NCI-H748 treated with DMSO at 0.1 percent for 48 hours (cell line): ENCODE results near the gene DARS1.
A peak's percentile ranks its signal among the peaks of the same experiment; 100 is the strongest.
"Not testable (repeated sequence)": the region's sequence is repeated elsewhere in the genome, so short reads cannot be mapped to it uniquely, and the experiment has no call there.

ENCODE experiments used
- DNase-seq: peaks from one replicate; lab custom pipeline; 2025; lab: John Stamatoyannopoulos, UW

The DARS1 gene

DNA sequence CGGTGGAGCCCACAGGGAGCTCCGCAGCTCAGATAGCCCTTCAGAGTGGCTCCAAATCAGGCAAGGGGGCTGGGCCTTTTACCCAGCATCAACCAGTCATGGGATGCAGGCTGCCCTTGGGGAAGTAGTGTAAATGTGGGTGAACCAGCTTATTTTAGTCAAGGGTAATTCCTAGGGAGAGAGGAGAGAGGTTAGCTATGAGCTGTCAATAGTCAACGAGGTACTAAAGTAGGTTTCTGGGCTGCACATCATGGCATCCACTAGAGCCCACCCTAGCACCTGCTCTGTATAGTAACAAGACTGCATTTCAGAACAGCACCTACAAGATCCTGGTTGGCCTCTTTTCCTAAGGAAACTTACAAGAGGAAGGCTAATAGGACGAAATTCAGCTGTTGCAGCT, 99.7 kb downstream of the DARS1 start:
- no peak for DNase-seq

GRCh38 chr2:135882415-135882814, 103.0 kb downstream of the DARS1 start:
- DNase-seq = no peak

DNA sequence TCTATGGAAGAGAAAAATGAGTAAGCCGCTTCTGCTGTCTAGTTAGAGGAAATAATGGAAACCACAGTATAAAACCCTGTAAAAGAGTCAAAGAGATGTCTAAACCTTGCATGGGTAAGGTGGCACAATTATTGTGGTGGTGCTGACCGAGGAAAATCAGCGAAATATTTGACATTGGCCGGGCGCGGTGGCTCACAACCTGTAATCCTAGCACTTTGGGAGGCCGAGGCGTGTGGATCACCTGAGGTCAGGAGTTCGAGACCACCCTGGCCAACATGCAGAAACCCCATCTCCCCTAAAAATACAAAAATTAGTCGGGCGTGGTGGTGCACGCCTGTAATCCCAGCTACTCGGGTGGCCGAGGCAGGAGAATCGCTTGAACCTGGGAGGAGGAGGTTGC, 108.7 kb downstream of the DARS1 start:
- DNase-seq = not testable (repeated sequence)

DNA sequence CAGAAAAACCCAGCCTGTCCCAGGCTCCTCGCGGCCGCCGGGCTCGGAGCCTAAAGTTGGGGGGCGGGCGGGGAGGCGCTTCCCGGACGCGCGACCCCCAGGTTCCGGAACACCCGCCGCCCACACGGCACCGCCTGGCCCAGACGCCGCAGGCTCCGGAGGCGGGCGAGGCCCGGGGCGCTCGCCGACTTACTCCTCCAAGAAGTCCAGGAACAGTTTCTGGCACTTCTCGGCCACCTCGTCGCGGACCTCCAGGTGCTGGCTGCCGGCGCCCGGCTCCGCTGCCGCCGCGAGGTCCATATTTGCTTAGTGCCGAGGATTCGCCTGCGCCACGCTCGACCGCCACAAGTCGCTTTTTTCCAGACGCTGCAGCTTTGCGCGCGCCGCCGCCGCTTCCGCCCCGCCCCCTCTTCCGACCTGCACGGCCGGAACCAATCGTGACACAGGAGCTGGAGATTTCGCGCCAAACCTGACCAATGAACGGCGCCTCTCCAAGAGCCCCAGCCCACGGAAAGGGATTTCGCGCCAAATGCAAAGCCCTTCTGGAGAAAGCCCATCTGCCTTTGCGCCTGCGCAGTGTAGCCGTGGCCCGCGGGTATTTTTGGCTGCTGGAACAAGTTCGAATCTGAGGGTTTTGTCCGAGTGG, 109.2 kb downstream of the DARS1 start, which contains the start of gene MCM6:
TSS of gene MCM6 (minus strand) at position 378 of the 646 bp plus-strand sequence. CDS start at position 300, 78 bp downstream.
- DNase-seq = peak; percentile 87

DNA sequence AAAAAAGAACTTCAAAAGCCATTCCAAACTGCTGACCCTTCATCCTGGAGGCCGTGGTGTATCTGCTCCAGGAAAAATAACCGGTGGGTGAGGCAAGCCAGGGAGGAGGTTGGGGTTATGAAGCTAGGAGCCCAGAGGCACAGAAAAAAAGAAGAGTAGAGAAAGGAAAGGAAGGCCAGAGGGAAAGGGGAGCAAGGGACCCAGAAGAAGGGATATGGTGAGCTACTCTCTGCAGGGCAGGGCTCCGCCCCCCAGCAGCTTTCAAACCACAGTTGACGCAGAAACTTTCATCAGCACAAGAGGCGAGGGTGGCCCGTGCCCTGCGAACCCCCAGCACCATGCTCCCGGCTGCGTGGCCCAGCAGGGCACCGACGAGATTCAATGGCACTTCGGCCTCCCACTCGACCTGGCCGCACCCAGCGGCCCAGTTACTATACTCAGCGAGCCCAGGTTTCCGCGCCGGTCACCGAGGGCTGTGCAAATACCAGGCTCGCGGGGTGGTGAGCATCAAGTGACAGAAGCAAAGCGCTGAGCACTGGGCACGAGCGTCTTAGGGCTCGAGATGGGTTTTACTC, 109.8 kb downstream of the DARS1 start:
- DNase-seq = no peak

DNA sequence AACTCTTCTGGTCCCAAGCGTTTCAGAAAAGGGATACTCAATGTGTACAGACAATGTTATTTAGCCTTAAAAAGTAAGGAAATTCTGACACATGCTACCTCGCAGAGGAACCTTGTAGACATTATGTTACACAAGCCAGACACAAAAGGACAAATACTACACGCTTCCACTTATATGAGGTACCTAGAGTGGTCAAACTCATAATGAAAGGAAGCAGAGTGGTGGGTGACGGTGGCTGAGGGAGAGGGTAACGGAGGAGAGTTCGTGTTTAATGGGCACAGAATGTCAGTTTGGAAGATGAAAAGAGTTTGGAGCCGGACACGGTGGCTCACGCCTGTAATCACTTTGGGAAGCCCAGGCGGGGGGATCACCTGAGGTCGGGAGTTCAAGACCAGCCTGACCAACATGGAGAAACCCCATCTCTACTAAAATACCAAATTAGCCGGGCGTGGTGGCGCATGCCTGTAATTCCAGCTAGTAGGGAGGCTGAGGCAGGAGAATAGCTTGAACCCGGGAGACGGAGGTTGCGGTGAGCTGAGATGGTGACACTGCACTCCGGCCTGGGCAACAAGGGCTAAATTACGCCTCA, 110.6 kb downstream of the DARS1 start:
- DNase-seq = no peak

DNA sequence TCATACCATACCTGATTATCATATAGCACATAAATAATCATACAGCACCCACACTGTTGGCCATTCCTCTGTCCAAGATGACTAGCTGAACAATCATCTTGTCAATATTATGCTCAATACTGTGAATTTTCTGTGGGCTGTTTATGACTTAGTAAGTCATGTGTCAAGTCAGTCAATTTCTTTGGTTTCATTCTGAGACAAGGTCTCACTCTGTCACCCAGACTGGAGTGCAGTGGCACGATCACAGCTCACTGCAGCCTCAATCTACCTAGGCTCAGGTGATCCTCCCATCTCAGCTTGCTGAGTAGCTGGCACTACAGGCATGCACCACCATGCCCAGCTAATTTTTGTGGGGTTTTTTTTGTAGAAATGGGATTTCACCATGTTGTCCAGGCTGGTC, 114.9 kb downstream of the DARS1 start:
- no peak for DNase-seq

GRCh38 chr2:135863233-135863632, 122.2 kb downstream of the DARS1 start:
- no peak for DNase-seq

- no peak for DNase-seq
These were observed 122.7 kb downstream of the DARS1 start for GRCh38 chr2:135862718-135863117.
